ENCODE data around the gene SMO.
"Not testable (repeated sequence)": the region's sequence is repeated elsewhere in the genome, so short reads cannot be mapped to it uniquely, and the experiment has no call there.

The SMO gene

DNA sequence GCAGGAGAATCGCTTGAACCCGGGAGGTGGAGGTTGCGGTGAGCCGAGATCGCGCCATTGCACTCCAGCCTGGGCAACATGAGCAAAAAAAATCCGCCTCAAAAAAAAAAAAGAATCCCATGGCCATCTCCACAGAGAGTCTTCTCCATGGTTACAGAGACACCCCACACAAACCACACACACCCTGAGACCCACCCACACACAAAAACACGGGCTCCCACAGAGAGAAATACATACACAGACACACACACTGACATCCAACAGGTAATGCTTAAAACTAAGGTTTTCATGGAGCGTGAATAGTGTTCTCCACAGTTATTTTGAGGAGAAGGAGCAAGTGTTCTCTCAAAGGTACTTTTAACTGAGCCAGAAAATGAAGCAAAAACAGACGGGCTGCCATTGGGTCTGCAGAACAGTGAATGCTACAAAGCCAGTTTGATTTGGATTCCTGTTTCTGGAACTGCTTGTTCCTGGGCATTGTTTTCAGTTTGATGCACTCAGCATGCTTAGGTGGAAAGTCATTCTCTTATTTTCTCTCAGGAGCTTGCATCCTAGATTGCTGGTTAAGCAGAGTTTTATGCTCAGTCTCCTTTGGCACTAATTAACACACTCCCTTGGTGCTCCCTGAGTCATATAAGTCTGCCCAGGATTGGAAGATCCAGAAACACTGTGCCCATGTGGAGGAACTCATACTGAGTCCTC lies 51.8 kb downstream of the SMO start:
- no peak for DNase-seq

DNA sequence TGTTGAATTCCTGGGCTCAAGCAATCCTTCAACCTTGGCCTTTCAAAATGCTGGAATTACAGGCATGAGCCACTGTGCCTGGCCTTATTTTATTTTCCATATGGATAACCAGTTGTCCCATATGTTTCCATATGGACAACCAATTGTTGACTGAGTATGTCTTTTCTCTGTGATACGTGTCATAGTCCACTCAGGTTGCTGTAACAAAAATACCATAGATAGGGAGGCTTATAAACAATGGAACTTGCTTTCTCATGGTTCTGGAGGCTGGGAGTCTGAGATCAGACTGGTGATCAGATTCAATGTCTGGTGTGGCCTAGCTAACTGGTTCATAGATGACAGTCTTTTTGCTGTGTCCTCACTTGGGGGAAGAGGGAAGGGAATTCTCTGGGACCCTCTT lies 55.8 kb downstream of the SMO start:
- no peak for DNase-seq

GRCh38 chr7:129245533-129245932 lies 57.1 kb downstream of the SMO start:
- no peak for DNase-seq

DNA sequence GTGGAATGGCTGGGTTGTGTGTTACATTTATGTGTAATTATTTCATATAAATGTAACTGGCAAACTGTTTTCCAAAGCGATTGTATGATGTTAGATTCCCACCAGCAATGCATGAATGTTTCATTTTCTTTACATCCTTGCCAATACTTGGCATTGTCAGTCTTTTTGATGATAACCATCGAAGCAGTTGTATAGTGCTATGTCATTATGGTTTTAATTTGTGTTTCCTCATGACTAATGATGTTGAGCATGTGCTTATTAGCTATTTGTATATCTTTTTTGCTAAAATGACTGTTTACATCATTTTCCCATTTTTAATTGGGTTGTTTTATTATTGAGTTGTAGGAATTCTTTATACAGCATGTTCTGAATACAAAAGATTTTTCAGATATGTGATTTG lies 58.7 kb downstream of the SMO start:
- DNase-seq: no peak

GRCh38 chr7:129252128-129252527 lies 63.7 kb downstream of the SMO start:
- DNase-seq: peak; percentile 32

DNA sequence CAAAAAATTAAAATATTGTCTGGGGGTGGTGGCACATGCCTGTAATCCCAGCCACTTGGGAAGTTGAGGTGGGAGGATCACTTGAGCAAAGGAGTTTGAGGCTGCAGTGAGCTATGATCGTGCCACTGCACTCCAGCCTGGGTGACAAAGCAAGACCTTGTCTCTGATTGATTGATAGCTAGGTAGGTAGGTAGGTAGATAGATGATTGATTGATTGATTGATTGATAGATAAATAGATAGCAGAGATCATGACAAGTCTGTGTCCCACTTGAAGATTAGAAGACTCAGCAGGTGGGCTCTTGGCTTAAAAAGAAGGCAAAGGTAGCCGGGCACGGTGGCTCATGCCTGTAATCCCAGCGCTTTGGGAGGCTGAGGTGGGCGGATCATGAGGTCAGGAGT lies 64.2 kb downstream of the SMO start:
- not testable (repeated sequence) for DNase-seq

DNA sequence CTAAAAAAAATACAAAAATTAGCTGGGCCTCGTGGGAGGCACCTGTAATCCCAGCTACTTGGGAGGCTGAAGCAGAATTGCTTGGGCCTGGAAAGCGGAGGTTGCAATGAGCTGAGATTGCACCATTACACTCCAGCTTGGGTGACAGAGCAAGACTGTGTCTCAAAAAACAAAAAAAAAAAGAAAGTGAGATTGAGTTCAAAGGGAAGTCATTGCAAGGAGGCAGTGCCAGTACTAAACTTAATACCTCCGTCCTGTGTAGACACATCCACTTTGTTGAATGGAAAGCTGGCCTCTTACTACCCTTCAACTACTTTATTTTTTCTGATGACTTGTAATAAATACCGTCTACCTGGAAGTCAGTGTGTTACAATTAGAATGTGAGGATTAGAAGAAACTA lies 67.4 kb downstream of the SMO start:
- no peak for DNase-seq

GRCh38 chr7:129256221-129256620 lies 67.8 kb downstream of the SMO start:
- DNase-seq: no peak

GRCh38 chr7:129257168-129257567 lies 68.7 kb downstream of the SMO start:
- no peak for DNase-seq

- no peak for DNase-seq
Observed at GRCh38 chr7:129258649-129259389, 70.4 kb downstream of the SMO start.

GRCh38 chr7:129262324-129262723 lies 73.9 kb downstream of the SMO start:
- no peak for DNase-seq

All from NCI-H1694 treated with DMSO at 0.1 percent for 48 hours (cell line).